BLaER1 treated with 17β-estradiol and CSF1 and Interleukin-3, amounts not matched to agents 10 nM and 100 nM (cell line): Measurements from ENCODE around the gene PCK1.

ENCODE experiments used
- H3K27ac ChIP-seq, 11 experiments: shearing (Covaris generic); formaldehyde crosslinking; 2 replicates each; pipeline ENCODE4 v1.8.1; 2022
- H3K27me3 ChIP-seq, 11 experiments: shearing (Covaris generic); formaldehyde crosslinking; 2 replicates each; pipeline ENCODE4 v1.8.1; 2022
- H3K36me3 ChIP-seq, 11 experiments: shearing (Covaris generic); formaldehyde crosslinking; 2 replicates each; pipeline ENCODE4 v1.8.1; 2022
- H3K4me1 ChIP-seq, 10 experiments: shearing (Covaris generic); formaldehyde crosslinking; 2 replicates each; pipeline ENCODE4 v1.8.1; 2022
- H3K4me2 ChIP-seq, 11 experiments: shearing (Covaris generic); formaldehyde crosslinking; 2 replicates each; pipeline ENCODE4 v1.8.1; 2022
- H3K4me3 ChIP-seq, 10 experiments: shearing (Covaris generic); formaldehyde crosslinking; 2 replicates each; pipeline ENCODE4 v1.8.1; 2022
- H3K9ac ChIP-seq, 11 experiments: shearing (Covaris generic); formaldehyde crosslinking; 2 replicates each; pipeline ENCODE4 v1.8.1; 2022
- H3K9me3 ChIP-seq, 11 experiments: shearing (Covaris generic); formaldehyde crosslinking; replicated peaks in 1 of 11; 2 replicates each; pipeline ENCODE4 v1.8.1; 2022
- H4K20me1 ChIP-seq, 11 experiments: shearing (Covaris generic); formaldehyde crosslinking; 2 replicates each; pipeline ENCODE4 v1.8.1; 2022
- Cebpa-rat ChIP-seq, 11 experiments: shearing (Covaris generic); IDR thresholded peaks; 2 replicates each; pipeline ENCODE4 v1.8.1; 2022

Gene PCK1

GRCh38 chr20:57570920-57571319 lies 10.0 kb downstream of the PCK1 start:
- H3K36me3 ChIP-seq: no peaks in the 10 kb centered on the region
- no peaks in the 10 kb centered on the region for H3K27me3 ChIP-seq
- no peak overlapping the region for H3K9ac ChIP-seq
- peaks cover 0 to 19% (median 12%) of the 10 kb centered on the region in 10 experiments; a peak in 12 of 20 replicates for H3K4me1 ChIP-seq
- no peak overlapping the region for H3K4me2 ChIP-seq
- H3K4me3 ChIP-seq: no peak overlapping the region
- peaks cover 0 to 5% (median 0%) of the 10 kb centered on the region in 11 experiments; a peak in 4 of 22 replicates for H3K9me3 ChIP-seq
- no peaks in the 10 kb centered on the region for H4K20me1 ChIP-seq
- no peak for TF ChIP-seq Cebpa-rat (IDR thresholded peaks at IDR 0.05)
- H3K27ac ChIP-seq: no peak overlapping the region

DNA sequence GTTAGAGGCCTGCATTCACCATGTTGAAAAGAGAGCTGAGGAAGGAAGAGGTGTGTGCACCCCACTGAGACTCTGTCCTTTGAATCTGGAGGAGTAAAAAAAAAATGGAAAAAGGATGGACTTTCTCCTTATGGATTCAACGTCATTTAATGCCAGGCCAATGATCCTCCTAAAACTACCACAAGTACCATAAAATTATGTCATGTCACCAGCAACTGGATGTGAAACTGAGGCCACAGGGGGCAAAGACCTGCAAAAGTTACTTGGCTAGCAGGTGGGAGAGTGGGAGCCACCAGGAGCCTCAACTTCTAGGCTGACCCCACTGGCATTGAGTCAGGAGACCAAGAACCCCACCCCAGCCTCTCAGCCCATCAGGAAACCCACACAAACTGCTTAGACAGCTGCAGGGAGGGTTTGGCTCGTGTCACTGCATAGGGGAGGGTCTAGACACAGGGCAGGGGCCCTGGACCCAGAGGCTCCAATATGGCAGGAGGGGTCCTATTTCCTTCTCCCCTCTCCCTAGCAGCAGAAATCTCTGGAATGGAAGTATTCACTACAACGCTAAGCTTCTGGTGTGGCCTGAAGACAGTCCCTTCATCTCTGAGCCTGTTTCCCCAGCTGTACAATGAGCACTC lies 11.0 kb downstream of the PCK1 start:
- Histone ChIP-seq H3K4me3 (no peak overlapping the region), H3K27ac (no peak overlapping the region), H3K4me2 (no peak overlapping the region), H4K20me1 (no peaks in the 10 kb centered on the region), H3K9me3 (peaks cover 0 to 8% (median 0%) of the 10 kb centered on the region in 11 experiments; a peak in 4 of 22 replicates), H3K4me1 (peaks cover 0 to 19% (median 12%) of the 10 kb centered on the region in 10 experiments; a peak in 12 of 20 replicates), H3K9ac (no peak overlapping the region), H3K27me3 (no peaks in the 10 kb centered on the region; a peak in 1 of 22 replicates), H3K36me3 (no peaks in the 10 kb centered on the region)
- TF ChIP-seq Cebpa-rat (IDR thresholded peaks at IDR 0.05): no peak

GRCh38 chr20:57573242-57573641 lies 12.3 kb downstream of the PCK1 start:
- Histone ChIP-seq H3K4me2 (peak overlapping the region in 8 of 11 experiments; percentile 6 to 49 (median 28); a peak in 14 of 22 replicates), H3K27me3 (peaks cover 0 to 6% (median under 1%) of the 10 kb centered on the region in 11 experiments; a peak in 7 of 22 replicates)
- no peak for TF ChIP-seq Cebpa-rat (IDR thresholded peaks at IDR 0.05)

DNA sequence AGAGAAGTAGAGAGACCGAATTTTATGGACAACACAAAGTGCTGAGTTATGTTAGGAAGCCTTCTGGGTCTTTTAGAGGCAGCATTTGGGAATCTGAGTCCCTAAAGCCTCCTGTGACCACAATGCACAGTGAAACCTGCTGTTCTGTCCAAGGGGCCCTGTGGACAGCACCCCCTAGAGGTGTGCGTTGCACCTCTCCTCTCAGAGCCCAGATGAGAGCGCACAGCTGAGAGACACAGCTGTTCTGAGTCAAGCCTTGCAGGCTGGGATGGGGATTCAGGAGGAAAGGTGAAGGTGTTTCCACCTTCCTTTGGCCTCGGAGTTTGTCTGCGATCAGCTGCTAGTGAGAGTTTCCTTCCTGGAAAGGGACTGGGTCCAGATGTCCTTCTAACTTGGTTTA lies 13.0 kb downstream of the PCK1 start:
- no peak overlapping the region for H3K27ac ChIP-seq
- no peaks in the 10 kb centered on the region for H3K36me3 ChIP-seq
- no peak for TF ChIP-seq Cebpa-rat (IDR thresholded peaks at IDR 0.05)
- no peaks in the 10 kb centered on the region for H4K20me1 ChIP-seq
- H3K9me3 ChIP-seq: peaks cover 0 to 8% (median 0%) of the 10 kb centered on the region in 11 experiments; a peak in 4 of 22 replicates
- peak overlapping the region in 8 of 11 experiments; percentile 6 to 49 (median 30); a peak in 14 of 22 replicates for H3K4me2 ChIP-seq
- H3K4me3 ChIP-seq: no peak overlapping the region
- peaks cover 0 to 13% (median 7%) of the 10 kb centered on the region in 11 experiments; a peak in 16 of 22 replicates for H3K27me3 ChIP-seq
- no peak overlapping the region for H3K9ac ChIP-seq
- peaks cover 0 to 19% (median 12%) of the 10 kb centered on the region in 10 experiments; a peak in 12 of 20 replicates for H3K4me1 ChIP-seq

More at GRCh38 chr20:57573242-57573641, 12.3 kb downstream of the PCK1 start:
- no peak overlapping the region for H3K27ac ChIP-seq
- H3K9ac ChIP-seq: no peak overlapping the region
- H3K4me1 ChIP-seq: peaks cover 0 to 19% (median 12%) of the 10 kb centered on the region in 10 experiments; a peak in 12 of 20 replicates
- no peak overlapping the region for H3K4me3 ChIP-seq
- peaks cover 0 to 8% (median 0%) of the 10 kb centered on the region in 11 experiments; a peak in 4 of 22 replicates for H3K9me3 ChIP-seq
- no peaks in the 10 kb centered on the region for H3K36me3 ChIP-seq
- H4K20me1 ChIP-seq: no peaks in the 10 kb centered on the region

GRCh38 chr20:57574954-57575353 lies 14.0 kb downstream of the PCK1 start:
- H3K4me1 ChIP-seq: peaks cover 0 to 19% (median 12%) of the 10 kb centered on the region in 10 experiments; a peak in 12 of 20 replicates
- H3K36me3 ChIP-seq: no peaks in the 10 kb centered on the region
- H3K9me3 ChIP-seq: peaks cover 0 to 8% (median 0%) of the 10 kb centered on the region in 11 experiments; a peak in 4 of 22 replicates
- no peak overlapping the region for H3K4me2 ChIP-seq
- no peak for TF ChIP-seq Cebpa-rat (IDR thresholded peaks at IDR 0.05)
- no peak overlapping the region for H3K9ac ChIP-seq
- H3K4me3 ChIP-seq: no peak overlapping the region
- H4K20me1 ChIP-seq: no peaks in the 10 kb centered on the region
- no peak overlapping the region for H3K27ac ChIP-seq
- H3K27me3 ChIP-seq: peaks cover 8 to 24% (median 17%) of the 10 kb centered on the region in 11 experiments; a peak in 21 of 22 replicates

- peaks cover 18 to 34% (median 28%) of the 10 kb centered on the region in 11 experiments; a peak in 21 of 22 replicates for H3K27me3 ChIP-seq
- no peak overlapping the region for H3K27ac ChIP-seq
- H3K4me1 ChIP-seq: peaks cover 5 to 19% (median 14%) of the 10 kb centered on the region in 10 experiments; a peak in 19 of 20 replicates
- no peak overlapping the region for H3K9ac ChIP-seq
- H3K4me3 ChIP-seq: no peak overlapping the region
- H4K20me1 ChIP-seq: no peaks in the 10 kb centered on the region
- TF ChIP-seq Cebpa-rat (IDR thresholded peaks at IDR 0.05): no peak
- H3K9me3 ChIP-seq: peaks cover 0 to 8% (median 0%) of the 10 kb centered on the region in 11 experiments; a peak in 4 of 22 replicates
- no peak overlapping the region for H3K4me2 ChIP-seq
- H3K36me3 ChIP-seq: no peaks in the 10 kb centered on the region
Measured at GRCh38 chr20:57576002-57576401, 15.1 kb downstream of the PCK1 start.

- Histone ChIP-seq H3K4me2 (no peak overlapping the region), H3K27ac (no peak overlapping the region), H3K36me3 (no peaks in the 10 kb centered on the region), H4K20me1 (no peaks in the 10 kb centered on the region), H3K9me3 (peaks cover 0 to 8% (median 0%) of the 10 kb centered on the region in 11 experiments; a peak in 4 of 22 replicates), H3K4me1 (peaks cover 13 to 25% (median 18%) of the 10 kb centered on the region in 10 experiments), H3K27me3 (peaks cover 19 to 43% (median 34%) of the 10 kb centered on the region in 11 experiments; a peak in 21 of 22 replicates), H3K4me3 (no peak overlapping the region), H3K9ac (no peak overlapping the region)
- TF ChIP-seq Cebpa-rat (IDR thresholded peaks at IDR 0.05): no peak
Measured at GRCh38 chr20:57576617-57577550, 16.0 kb downstream of the PCK1 start.

GRCh38 chr20:57577679-57578475 lies 17.0 kb downstream of the PCK1 start:
- no peaks in the 10 kb centered on the region for H4K20me1 ChIP-seq
- H3K4me2 ChIP-seq: no peak overlapping the region
- H3K36me3 ChIP-seq: no peaks in the 10 kb centered on the region
- no peak overlapping the region for H3K27ac ChIP-seq
- peaks cover 14 to 35% (median 24%) of the 10 kb centered on the region in 10 experiments for H3K4me1 ChIP-seq
- peaks cover 0 to 8% (median 0%) of the 10 kb centered on the region in 11 experiments; a peak in 4 of 22 replicates for H3K9me3 ChIP-seq
- TF ChIP-seq Cebpa-rat (IDR thresholded peaks at IDR 0.05): no peak
- H3K9ac ChIP-seq: no peak overlapping the region
- H3K4me3 ChIP-seq: no peak overlapping the region
- H3K27me3 ChIP-seq: peaks cover 19 to 45% (median 34%) of the 10 kb centered on the region in 11 experiments; a peak in 21 of 22 replicates
